GM23248 (cell line): ENCODE results near the gene ROR1. TPM values are rescaled to one million over a fixed set of nuclear protein-coding genes. Genes with fewer than 3 reads are reported as not detected.

ENCODE experiments used
- DNase-seq: peaks from one replicate; pipeline ENCODE4 v3.0.0-alpha.2; 2015
- H2AFZ ChIP-seq: fragments of 200-600 bp; sonication (generic); 2 replicates; pipeline ENCODE4 v1.6.1; 2016; ENCODE audit warnings: antibody characterized with exemption
- H3F3A ChIP-seq: fragments of 200-600 bp; sonication (generic); 2 replicates; pipeline ENCODE4 v1.6.1; 2016; ENCODE audit warnings: mild to moderate bottlenecking, antibody characterized with exemption, mixed run types; ENCODE audit not compliant: insufficient read depth
- H3K27ac ChIP-seq: fragments of 200-600 bp; sonication (generic); 2 replicates; pipeline ENCODE4 v1.5.1; 2016; ENCODE audit warnings: mild to moderate bottlenecking
- H3K27me3 ChIP-seq: fragments of 200-600 bp; sonication (generic); replicated peaks from 2 replicates; pipeline ENCODE4 v1.6.1; 2016; ENCODE audit warnings: mild to moderate bottlenecking; ENCODE audit not compliant: insufficient read depth
- H3K36me3 ChIP-seq: fragments of 200-600 bp; sonication (generic); 2 replicates; pipeline ENCODE4 v1.6.1; 2016; ENCODE audit warnings: low read depth, mild to moderate bottlenecking
- H3K4me1 ChIP-seq: fragments of 200-600 bp; sonication (generic); 2 replicates; pipeline ENCODE4 v1.6.1; 2016; ENCODE audit warnings: mild to moderate bottlenecking; ENCODE audit not compliant: insufficient read depth
- H3K4me2 ChIP-seq: fragments of 200-600 bp; sonication (generic); one replicate; pipeline ENCODE4 v1.6.1; 2016; ENCODE audit warnings: mild to moderate bottlenecking; ENCODE audit not compliant: unreplicated experiment
- H3K4me3 ChIP-seq: fragments of 200-600 bp; sonication (generic); 2 replicates; pipeline ENCODE4 v1.5.1; 2016; ENCODE audit warnings: mild to moderate bottlenecking
- H3K79me2 ChIP-seq: fragments of 200-600 bp; sonication (generic); 2 replicates; pipeline ENCODE4 v1.6.1; 2016; ENCODE audit warnings: mild to moderate bottlenecking; ENCODE audit not compliant: insufficient read depth
- H3K9ac ChIP-seq: fragments of 200-600 bp; sonication (generic); 2 replicates; pipeline ENCODE4 v1.6.1; 2016; ENCODE audit warnings: mild to moderate bottlenecking
- H3K9me2 ChIP-seq: fragments of 200-600 bp; sonication (generic); 2 replicates; pipeline ENCODE4 v1.6.1; 2016; ENCODE audit warnings: mixed run types, mild to moderate bottlenecking, moderate library complexity; ENCODE audit not compliant: insufficient read depth
- H3K9me3 ChIP-seq: fragments of 200-600 bp; sonication (generic); one replicate; pipeline ENCODE4 v1.6.1; 2017; ENCODE audit warnings: low read depth
- H4K20me1 ChIP-seq: fragments of 200-600 bp; sonication (generic); 2 replicates; pipeline ENCODE4 v1.6.0; 2016; ENCODE audit not compliant: insufficient read depth
- EZH2 ChIP-seq: fragments of 200-600 bp; sonication (generic); IDR thresholded peaks from 2 replicates; pipeline ENCODE4 v1.6.1; 2018; ENCODE audit warnings: antibody characterized with exemption, mild to moderate bottlenecking; ENCODE audit not compliant: insufficient read depth, poor library complexity, severe bottlenecking
- EZH2phosphoT487 ChIP-seq: fragments of 200-600 bp; sonication (generic); IDR thresholded peaks from 2 replicates; pipeline ENCODE4 v1.6.1; 2018; ENCODE audit warnings: antibody characterized with exemption, moderate library complexity, mild to moderate bottlenecking, low read depth; ENCODE audit not compliant: insufficient read depth
- WGBS, 2 experiments: methylation state at CpG; one replicate each; pipeline ENCODE4 v1.1.6; 2015 to 2017; ENCODE audit warnings: low lambda C conversion rate in 2 of 2, low coverage in 1 of 2; ENCODE audit errors: missing lambda C conversion rate in 2 of 2; 5-methylcytosine and 5-hydroxymethylcytosine counted together
- in situ Hi-C: fragments of 300-500 bp; cut with MboI; formaldehyde crosslinking; loops from 2 replicates; pipeline ENCODE4 v1.15.0; 2020
- polyA plus RNA-seq: library from polyadenylated mRNA; unstranded; fragments of >200 nt; fragmentation: Nextera tagmentation; extraction: Ambion mirVana; gene quantifications from 2 replicates; pipeline ENCODE4 v1.2.1, GENCODE V29; 2016
- total RNA-seq: library from RNA; depleted of rRNA; stranded (reverse); fragments of >200 nt; shearing (Covaris generic); gene quantifications from 2 replicates; pipeline ENCODE4 v1.2.3, GENCODE V29; 2014

The ROR1 gene
- total and polyA plus RNA-seq, 2 experiments from 2014 or later, result 12.0 to 13.3 TPM

DNA sequence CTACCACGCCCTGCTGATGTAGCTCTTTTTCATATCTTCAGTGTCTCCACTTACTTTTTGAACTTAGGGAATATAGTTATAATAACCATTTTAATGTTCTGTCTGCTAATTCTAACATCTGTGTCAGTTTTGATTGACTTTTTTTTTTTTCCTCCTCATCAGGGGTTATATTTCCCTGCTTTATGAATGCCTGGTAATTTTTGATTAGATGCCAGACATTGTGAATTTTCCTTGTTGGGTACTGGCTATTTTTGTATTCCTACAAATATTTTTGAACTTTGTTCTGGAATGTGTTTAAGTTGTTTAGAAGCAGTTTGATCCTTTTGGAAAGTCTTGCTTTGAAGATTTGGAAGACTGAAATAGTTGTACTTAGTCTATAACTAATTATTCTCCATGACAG lies 82.1 kb downstream of the ROR1 start:
- 81 to 93% methylated on average over 1 of the region's 1 CpG for WGBS, 2 experiments
- Histone ChIP-seq H4K20me1 (no peaks in the 10 kb centered on the region), H3K9me3 (no peaks in the 10 kb centered on the region), H3K9ac (no peak overlapping the region), H3F3A (no peaks in the 10 kb centered on the region), H3K4me3 (no peak overlapping the region), H3K79me2 (peaks cover 31% of the 10 kb centered on the region), H3K27ac (no peak overlapping the region), H2AFZ (no peak overlapping the region), H3K4me1 (no peaks in the 10 kb centered on the region), H3K36me3 (no peaks in the 10 kb centered on the region), H3K27me3 (no peaks in the 10 kb centered on the region), H3K9me2 (no peaks in the 10 kb centered on the region), H3K4me2 (no peak overlapping the region)
- no peak for DNase-seq
- in situ Hi-C loops, result no loop called here
- no peak for TF ChIP-seq EZH2
- TF ChIP-seq EZH2phosphoT487, result no peak

DNA sequence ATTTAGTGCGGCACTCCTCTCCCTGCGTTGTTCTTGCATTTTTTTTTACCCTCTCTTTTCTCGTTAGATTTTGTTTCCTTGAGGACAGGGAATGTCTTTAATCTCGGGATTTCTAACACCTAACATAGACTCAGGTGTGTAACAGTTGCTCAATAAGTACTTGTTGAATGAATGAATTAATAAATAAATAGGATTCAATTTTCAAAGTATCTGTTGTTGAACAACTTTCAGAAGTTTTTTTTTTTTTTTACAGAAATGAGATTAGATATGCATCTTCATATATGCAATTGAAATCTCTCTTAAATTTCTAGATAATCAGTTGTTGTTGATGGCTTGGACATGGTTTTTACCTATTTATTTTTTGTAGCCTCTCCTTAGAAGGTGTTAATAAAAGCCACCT lies 83.1 kb downstream of the ROR1 start:
- WGBS, 2 experiments, result 78 to 81% methylated on average over 4 of the region's 4 CpGs
- in situ Hi-C loops, result no loop called here
- Histone ChIP-seq H3K4me3 (no peak overlapping the region), H3K9ac (no peak overlapping the region), H3K9me3 (no peaks in the 10 kb centered on the region), H3K4me1 (no peaks in the 10 kb centered on the region), H2AFZ (no peak overlapping the region), H3K27ac (no peak overlapping the region), H3K27me3 (no peaks in the 10 kb centered on the region), H4K20me1 (no peaks in the 10 kb centered on the region), H3K9me2 (no peaks in the 10 kb centered on the region), H3F3A (no peaks in the 10 kb centered on the region), H3K4me2 (no peak overlapping the region), H3K79me2 (peaks cover 31% of the 10 kb centered on the region), H3K36me3 (no peaks in the 10 kb centered on the region)
- no peak for DNase-seq
- TF ChIP-seq EZH2 (no peak), EZH2phosphoT487 (no peak)

DNA sequence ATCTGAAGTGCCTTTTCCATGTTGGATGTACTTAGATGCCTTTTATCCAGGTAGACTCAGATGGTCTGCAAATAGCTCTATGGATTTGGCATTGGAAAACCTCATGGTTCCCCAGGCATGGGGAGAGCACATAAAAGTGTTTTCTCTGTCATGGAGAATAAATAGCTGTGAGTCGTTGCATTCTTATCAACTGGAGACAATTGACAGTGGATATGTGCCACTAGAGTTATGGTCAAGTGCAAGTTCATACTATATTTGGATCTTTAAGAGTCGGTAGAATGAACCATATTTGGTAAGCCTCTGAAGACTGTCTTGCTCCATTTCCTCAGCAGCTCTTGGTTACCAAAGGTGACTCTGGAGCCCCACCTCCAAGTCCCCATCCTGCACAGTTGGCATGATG lies 83.7 kb downstream of the ROR1 start:
- H3K4me1 ChIP-seq, result no peaks in the 10 kb centered on the region
- H3K36me3 ChIP-seq, result no peaks in the 10 kb centered on the region
- DNase-seq, result no peak
- H3K79me2 ChIP-seq, result peaks cover 31% of the 10 kb centered on the region
- H3K4me2 ChIP-seq, result no peak overlapping the region
- no peak overlapping the region for H3K4me3 ChIP-seq
- H3K27me3 ChIP-seq, result no peaks in the 10 kb centered on the region
- no peaks in the 10 kb centered on the region for H3K9me3 ChIP-seq
- no peaks in the 10 kb centered on the region for H3K9me2 ChIP-seq
- H3K9ac ChIP-seq, result no peak overlapping the region
- no peaks in the 10 kb centered on the region for H4K20me1 ChIP-seq
- no peaks in the 10 kb centered on the region for H3F3A ChIP-seq
- H2AFZ ChIP-seq, result no peak overlapping the region
- H3K27ac ChIP-seq, result no peak overlapping the region
- TF ChIP-seq EZH2, result no peak
- TF ChIP-seq EZH2phosphoT487, result no peak
- WGBS, 2 experiments, result 63 to 71% methylated on average over 2 of the region's 2 CpGs
- in situ Hi-C loops, result no loop called here

DNA sequence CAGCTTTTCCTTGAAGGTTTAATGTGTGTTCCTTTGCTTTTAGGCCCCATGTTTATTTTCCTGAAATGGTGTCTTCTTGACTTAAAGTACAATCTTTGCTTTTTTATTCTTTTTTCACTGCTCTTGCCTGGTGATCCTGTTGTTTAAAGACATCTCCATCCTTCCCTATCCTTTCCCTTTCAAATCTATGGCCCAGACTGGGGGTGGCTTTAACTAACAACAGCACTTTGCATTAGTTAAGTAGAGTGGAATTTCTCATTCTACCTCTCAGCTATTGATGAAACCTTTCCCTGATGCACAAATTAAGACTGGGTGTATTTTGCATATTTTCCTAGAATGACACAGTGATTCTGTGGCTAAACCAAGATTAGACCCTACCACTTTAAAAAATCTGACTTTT lies 84.3 kb downstream of the ROR1 start:
- Histone ChIP-seq H3K36me3 (no peaks in the 10 kb centered on the region), H3F3A (no peaks in the 10 kb centered on the region), H3K9me3 (no peaks in the 10 kb centered on the region), H3K9me2 (no peaks in the 10 kb centered on the region), H3K4me1 (no peaks in the 10 kb centered on the region), H3K27ac (no peak overlapping the region), H4K20me1 (no peaks in the 10 kb centered on the region), H2AFZ (no peak overlapping the region), H3K4me2 (no peak overlapping the region), H3K9ac (no peak overlapping the region), H3K79me2 (peaks cover 29% of the 10 kb centered on the region), H3K4me3 (no peak overlapping the region), H3K27me3 (no peaks in the 10 kb centered on the region)
- in situ Hi-C loops, result no loop called here
- TF ChIP-seq EZH2phosphoT487 (no peak), EZH2 (no peak)
- DNase-seq, result no peak
